ENCODE measurements around the gene TRA2B. TPM values are rescaled to one million over a fixed set of nuclear protein-coding genes. Genes with fewer than 3 reads are reported as not detected.

TRA2B gene
- polyA plus RNA-seq, 1 donor from 2014 or later, result 637 TPM

DNA sequence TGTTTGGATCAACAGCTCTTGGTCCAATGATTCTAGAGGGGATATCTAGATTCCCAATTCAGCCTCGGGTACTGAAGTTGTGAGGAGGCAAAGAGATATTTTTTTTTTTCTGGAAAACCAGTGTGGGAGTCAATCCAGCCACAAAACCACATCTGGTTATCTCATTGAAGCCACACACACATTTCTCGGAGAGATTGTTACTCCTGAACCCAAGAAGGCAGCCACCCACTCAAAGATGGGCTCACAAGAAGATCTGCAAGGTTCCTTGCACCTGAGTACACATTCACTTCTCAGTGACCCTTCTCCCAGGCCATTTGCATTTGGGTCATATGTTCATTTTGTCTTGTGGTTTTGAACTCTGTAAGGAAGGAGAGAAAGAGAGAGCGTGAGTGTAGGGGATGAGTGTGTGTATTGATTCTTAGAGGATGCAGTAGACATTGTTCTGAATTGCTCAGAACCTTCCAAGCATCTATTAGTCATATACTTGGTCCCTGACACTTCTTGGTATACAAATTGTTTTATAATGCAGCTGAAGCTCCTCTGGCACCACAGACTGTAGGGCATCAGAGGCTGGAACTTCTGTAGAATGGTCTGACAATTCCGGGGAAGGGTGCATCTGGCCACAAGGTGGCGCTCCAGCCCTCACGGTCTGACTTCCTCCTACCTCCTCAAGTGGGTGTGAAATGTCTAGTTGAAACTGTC is 39.3 kb upstream of the TRA2B start:
- H3K4me3 ChIP-seq (ENCODE audit: low read length), result no peak overlapping the region
- no peaks in the 10 kb centered on the region for H3K36me3 ChIP-seq (ENCODE audit: insufficient read depth, low read length)
- H3F3A ChIP-seq (ENCODE audit: insufficient read depth, low read length, poor library complexity, severe bottlenecking), result no peaks in the 10 kb centered on the region
- H3K9me2 ChIP-seq (ENCODE audit: insufficient read depth, low read length), result no peaks in the 10 kb centered on the region
- H4K20me1 ChIP-seq (ENCODE audit: insufficient read depth), result no peaks in the 10 kb centered on the region
- H3K27me3 ChIP-seq (ENCODE audit: insufficient read depth, low read depth, low read length), result no peaks in the 10 kb centered on the region
- H3K4me2 ChIP-seq (ENCODE audit: low read length), result no peak overlapping the region
- TF ChIP-seq, protein P1, sequence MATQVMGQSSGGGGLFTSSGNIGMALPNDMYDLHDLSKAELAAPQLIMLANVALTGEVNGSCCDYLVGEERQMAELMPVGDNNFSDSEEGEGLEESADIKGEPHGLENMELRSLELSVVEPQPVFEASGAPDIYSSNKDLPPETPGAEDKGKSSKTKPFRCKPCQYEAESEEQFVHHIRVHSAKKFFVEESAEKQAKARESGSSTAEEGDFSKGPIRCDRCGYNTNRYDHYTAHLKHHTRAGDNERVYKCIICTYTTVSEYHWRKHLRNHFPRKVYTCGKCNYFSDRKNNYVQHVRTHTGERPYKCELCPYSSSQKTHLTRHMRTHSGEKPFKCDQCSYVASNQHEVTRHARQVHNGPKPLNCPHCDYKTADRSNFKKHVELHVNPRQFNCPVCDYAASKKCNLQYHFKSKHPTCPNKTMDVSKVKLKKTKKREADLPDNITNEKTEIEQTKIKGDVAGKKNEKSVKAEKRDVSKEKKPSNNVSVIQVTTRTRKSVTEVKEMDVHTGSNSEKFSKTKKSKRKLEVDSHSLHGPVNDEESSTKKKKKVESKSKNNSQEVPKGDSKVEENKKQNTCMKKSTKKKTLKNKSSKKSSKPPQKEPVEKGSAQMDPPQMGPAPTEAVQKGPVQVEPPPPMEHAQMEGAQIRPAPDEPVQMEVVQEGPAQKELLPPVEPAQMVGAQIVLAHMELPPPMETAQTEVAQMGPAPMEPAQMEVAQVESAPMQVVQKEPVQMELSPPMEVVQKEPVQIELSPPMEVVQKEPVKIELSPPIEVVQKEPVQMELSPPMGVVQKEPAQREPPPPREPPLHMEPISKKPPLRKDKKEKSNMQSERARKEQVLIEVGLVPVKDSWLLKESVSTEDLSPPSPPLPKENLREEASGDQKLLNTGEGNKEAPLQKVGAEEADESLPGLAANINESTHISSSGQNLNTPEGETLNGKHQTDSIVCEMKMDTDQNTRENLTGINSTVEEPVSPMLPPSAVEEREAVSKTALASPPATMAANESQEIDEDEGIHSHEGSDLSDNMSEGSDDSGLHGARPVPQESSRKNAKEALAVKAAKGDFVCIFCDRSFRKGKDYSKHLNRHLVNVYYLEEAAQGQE (IDR thresholded peaks at IDR 0.05; ENCODE audit: borderline replicate concordance), result no peak
- no peak for TF ChIP-seq TAF1 (IDR thresholded peaks at IDR 0.05; ENCODE audit: low read depth)
- TF ChIP-seq MXI1 (conservative IDR thresholded peaks at IDR 0.05; ENCODE audit: poor library complexity, severe bottlenecking), result no peak
- TF ChIP-seq EP300 (conservative IDR thresholded peaks at IDR 0.05; ENCODE audit: poor library complexity, severe bottlenecking), result no peak
- TF ChIP-seq RAD21 (conservative IDR thresholded peaks at IDR 0.05), result peak; percentile 59
- TF ChIP-seq SMC3 (conservative IDR thresholded peaks at IDR 0.05; ENCODE audit: poor library complexity), result peak; percentile 72
- TF ChIP-seq, protein P2, sequence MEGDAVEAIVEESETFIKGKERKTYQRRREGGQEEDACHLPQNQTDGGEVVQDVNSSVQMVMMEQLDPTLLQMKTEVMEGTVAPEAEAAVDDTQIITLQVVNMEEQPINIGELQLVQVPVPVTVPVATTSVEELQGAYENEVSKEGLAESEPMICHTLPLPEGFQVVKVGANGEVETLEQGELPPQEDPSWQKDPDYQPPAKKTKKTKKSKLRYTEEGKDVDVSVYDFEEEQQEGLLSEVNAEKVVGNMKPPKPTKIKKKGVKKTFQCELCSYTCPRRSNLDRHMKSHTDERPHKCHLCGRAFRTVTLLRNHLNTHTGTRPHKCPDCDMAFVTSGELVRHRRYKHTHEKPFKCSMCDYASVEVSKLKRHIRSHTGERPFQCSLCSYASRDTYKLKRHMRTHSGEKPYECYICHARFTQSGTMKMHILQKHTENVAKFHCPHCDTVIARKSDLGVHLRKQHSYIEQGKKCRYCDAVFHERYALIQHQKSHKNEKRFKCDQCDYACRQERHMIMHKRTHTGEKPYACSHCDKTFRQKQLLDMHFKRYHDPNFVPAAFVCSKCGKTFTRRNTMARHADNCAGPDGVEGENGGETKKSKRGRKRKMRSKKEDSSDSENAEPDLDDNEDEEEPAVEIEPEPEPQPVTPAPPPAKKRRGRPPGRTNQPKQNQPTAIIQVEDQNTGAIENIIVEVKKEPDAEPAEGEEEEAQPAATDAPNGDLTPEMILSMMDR (IDR thresholded peaks at IDR 0.05; ENCODE audit: poor library complexity, severe bottlenecking), result peak; percentile 68
- TF ChIP-seq EZH2 (IDR thresholded peaks at IDR 0.05; ENCODE audit: borderline replicate concordance, insufficient read depth, low read length, poor library complexity, severe bottlenecking), result no peak
- TF ChIP-seq POLR2AphosphoS5 (IDR thresholded peaks at IDR 0.05), result no peak
- H2AFZ ChIP-seq (ENCODE audit: low read depth, low read length), result no peak overlapping the region
- H3K27ac ChIP-seq (ENCODE audit: low read length), result no peak overlapping the region
- H3K9ac ChIP-seq (ENCODE audit: low read length), result no peak overlapping the region
- no peaks in the 10 kb centered on the region for H3K9me3 ChIP-seq (ENCODE audit: low read length)
- H3K79me2 ChIP-seq (replicated peaks; ENCODE audit: insufficient read depth, low read length), result no peaks in the 10 kb centered on the region

DNA sequence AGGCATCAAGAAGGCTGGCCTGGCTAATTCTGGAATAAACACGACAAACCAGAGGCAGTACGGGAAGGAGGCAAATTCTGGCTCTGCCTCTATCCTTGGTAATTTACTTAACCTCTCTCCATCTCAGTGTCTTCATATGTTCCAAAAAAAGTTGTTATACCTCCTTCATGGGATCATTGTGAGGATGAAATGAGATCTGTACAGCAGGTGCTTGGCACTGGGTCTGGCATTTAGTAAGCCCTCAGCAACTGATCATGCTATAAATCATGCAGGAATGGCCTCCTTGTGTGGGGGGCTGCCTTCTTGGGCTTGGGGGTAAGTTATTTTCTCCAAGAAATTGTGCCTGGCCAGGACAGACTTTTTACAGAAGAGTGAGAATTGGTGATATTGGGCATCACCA is 38.3 kb upstream of the TRA2B start:
- no peaks in the 10 kb centered on the region for H3K36me3 ChIP-seq (ENCODE audit: insufficient read depth, low read length)
- H4K20me1 ChIP-seq (ENCODE audit: insufficient read depth), result no peaks in the 10 kb centered on the region
- H3K4me3 ChIP-seq (ENCODE audit: low read length), result no peak overlapping the region
- H3K27me3 ChIP-seq (ENCODE audit: insufficient read depth, low read depth, low read length), result no peaks in the 10 kb centered on the region
- no peak overlapping the region for H3K9ac ChIP-seq (ENCODE audit: low read length)
- no peak for TF ChIP-seq EP300 (conservative IDR thresholded peaks at IDR 0.05; ENCODE audit: poor library complexity, severe bottlenecking)
- TF ChIP-seq RAD21 (conservative IDR thresholded peaks at IDR 0.05), result no peak
- H3F3A ChIP-seq (ENCODE audit: insufficient read depth, low read length, poor library complexity, severe bottlenecking), result no peaks in the 10 kb centered on the region
- H3K9me2 ChIP-seq (ENCODE audit: insufficient read depth, low read length), result no peaks in the 10 kb centered on the region
- H3K79me2 ChIP-seq (replicated peaks; ENCODE audit: insufficient read depth, low read length), result no peaks in the 10 kb centered on the region
- H3K4me2 ChIP-seq (ENCODE audit: low read length), result no peak overlapping the region
- no peaks in the 10 kb centered on the region for H3K9me3 ChIP-seq (ENCODE audit: low read length)
- no peak overlapping the region for H3K27ac ChIP-seq (ENCODE audit: low read length)
- H2AFZ ChIP-seq (ENCODE audit: low read depth, low read length), result no peak overlapping the region
